ENCODE measurements around the gene ANXA6.
"Not testable (repeated sequence)": the region's sequence is repeated elsewhere in the genome, so short reads cannot be mapped to it uniquely, and the experiment has no call there.

Gene ANXA6

DNA sequence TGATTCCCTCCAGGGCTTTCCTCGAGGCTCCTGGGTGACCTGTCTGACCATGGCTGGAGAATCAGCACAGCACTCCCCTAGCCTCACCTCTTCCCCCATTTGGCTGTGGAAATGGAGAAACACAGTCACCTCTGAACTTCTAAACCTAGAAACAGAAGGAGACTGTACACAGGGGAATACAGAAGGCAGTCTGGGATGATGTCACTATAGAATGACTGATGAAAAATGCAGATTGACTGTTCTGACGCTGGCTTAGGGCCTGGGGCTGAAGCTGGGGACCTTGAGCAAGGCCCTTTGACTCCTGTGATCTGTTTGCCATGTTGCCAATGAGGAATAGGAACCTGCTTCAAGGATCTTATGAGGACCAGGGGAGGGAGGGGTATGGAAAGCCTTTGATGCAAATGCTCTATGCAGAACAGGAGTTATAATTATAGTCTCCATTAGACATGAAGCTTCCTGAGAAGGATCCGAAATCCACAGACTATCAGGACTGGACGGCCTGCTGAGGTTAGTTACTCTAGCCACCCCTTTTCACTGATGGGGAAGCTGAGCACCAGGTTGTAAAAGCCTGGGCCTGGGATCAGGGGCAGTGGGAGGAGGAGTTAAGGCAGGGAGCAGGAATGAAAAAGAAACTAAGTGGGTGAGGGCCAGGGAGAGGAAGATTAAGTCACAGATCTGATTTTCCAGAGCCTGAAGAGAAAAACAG lies 24.4 kb upstream of the ANXA6 start:
- H3K9me3 ChIP-seq (ENCODE audit: control insufficient read depth, insufficient read depth, low read length): no peaks in the 10 kb centered on the region
- H3K4me3 ChIP-seq (ENCODE audit: low read length): no peak overlapping the region
- H3K27ac ChIP-seq (ENCODE audit: low read length): no peak overlapping the region
- no peak for DNase-seq (ENCODE audit: low read depth, low spot score)
- WGBS (ENCODE audit: insufficient coverage, insufficient read length): no CpG with 5 or more reads among the region's 4 CpGs
- H3K36me3 ChIP-seq (ENCODE audit: control insufficient read depth, insufficient read depth, low read length): no peaks in the 10 kb centered on the region
- H3K27me3 ChIP-seq (ENCODE audit: control insufficient read depth, insufficient read depth, low read length): no peaks in the 10 kb centered on the region
- no peaks in the 10 kb centered on the region for H3K4me1 ChIP-seq (ENCODE audit: control insufficient read depth, insufficient read depth, low read length)

DNA sequence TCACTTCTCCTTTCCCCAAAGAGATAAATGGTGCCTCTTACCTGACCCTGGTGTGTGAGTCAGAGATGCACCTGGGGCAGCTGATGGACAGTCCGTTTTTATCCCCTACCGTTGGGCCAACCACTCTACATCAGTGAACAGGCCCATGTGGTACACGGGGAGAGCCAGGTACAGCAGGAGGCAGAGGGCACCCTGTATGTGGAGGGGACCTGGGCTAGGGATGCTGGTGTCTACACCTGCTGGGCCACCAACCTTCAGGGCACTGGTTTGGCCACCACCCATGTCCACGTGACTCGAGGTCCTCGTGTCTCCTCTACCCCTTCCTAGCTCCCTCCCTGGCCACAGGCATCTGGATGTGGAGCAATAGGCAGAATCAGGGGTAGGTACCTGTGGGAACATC lies 22.7 kb upstream of the ANXA6 start:
- WGBS (ENCODE audit: insufficient coverage, insufficient read length): no CpG with 5 or more reads among the region's 6 CpGs
- H3K4me1 ChIP-seq (ENCODE audit: control insufficient read depth, insufficient read depth, low read length): no peaks in the 10 kb centered on the region
- H3K27me3 ChIP-seq (ENCODE audit: control insufficient read depth, insufficient read depth, low read length): no peaks in the 10 kb centered on the region
- DNase-seq (ENCODE audit: low read depth, low spot score): no peak
- H3K27ac ChIP-seq (ENCODE audit: low read length): no peak overlapping the region
- no peak overlapping the region for H3K4me3 ChIP-seq (ENCODE audit: low read length)
- H3K36me3 ChIP-seq (ENCODE audit: control insufficient read depth, insufficient read depth, low read length): no peaks in the 10 kb centered on the region
- H3K9me3 ChIP-seq (ENCODE audit: control insufficient read depth, insufficient read depth, low read length): no peaks in the 10 kb centered on the region

DNA sequence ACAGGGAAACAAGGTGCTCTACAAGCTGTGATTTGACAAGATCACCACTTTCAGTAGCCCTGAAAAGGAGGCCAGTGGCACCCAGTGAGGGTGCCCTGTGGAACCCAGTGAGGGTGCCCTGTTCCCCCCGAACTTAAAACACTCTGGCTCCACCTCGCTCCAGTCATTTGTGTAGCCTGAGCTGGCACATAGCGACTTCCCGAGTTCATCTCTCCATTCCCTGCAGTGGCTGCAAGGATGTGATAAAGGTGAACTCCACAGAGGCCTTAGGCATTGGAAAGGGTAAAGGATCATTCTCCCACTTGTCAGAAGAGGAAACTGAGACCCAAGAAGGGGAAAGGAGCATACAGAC lies 21.9 kb upstream of the ANXA6 start:
- no peaks in the 10 kb centered on the region for H3K36me3 ChIP-seq (ENCODE audit: control insufficient read depth, insufficient read depth, low read length)
- no peaks in the 10 kb centered on the region for H3K27me3 ChIP-seq (ENCODE audit: control insufficient read depth, insufficient read depth, low read length)
- WGBS (ENCODE audit: insufficient coverage, insufficient read length): no CpG with 5 or more reads among the region's 4 CpGs
- no peak for DNase-seq (ENCODE audit: low read depth, low spot score)
- H3K27ac ChIP-seq (ENCODE audit: low read length): no peak overlapping the region
- H3K9me3 ChIP-seq (ENCODE audit: control insufficient read depth, insufficient read depth, low read length): no peaks in the 10 kb centered on the region
- no peak overlapping the region for H3K4me3 ChIP-seq (ENCODE audit: low read length)
- no peaks in the 10 kb centered on the region for H3K4me1 ChIP-seq (ENCODE audit: control insufficient read depth, insufficient read depth, low read length)

- Histone ChIP-seq H3K27me3 (ENCODE audit: control insufficient read depth, insufficient read depth, low read length) (no peaks in the 10 kb centered on the region), H3K36me3 (ENCODE audit: control insufficient read depth, insufficient read depth, low read length) (no peaks in the 10 kb centered on the region), H3K4me3 (ENCODE audit: low read length) (no peak overlapping the region), H3K9me3 (ENCODE audit: control insufficient read depth, insufficient read depth, low read length) (no peaks in the 10 kb centered on the region), H3K4me1 (ENCODE audit: control insufficient read depth, insufficient read depth, low read length) (peaks cover 2% of the 10 kb centered on the region; the same call in 1 of the 2 replicates), H3K27ac (ENCODE audit: low read length) (no peak overlapping the region)
- DNase-seq (ENCODE audit: low read depth, low spot score): no peak
- WGBS (ENCODE audit: insufficient coverage, insufficient read length): no CpG with 5 or more reads among the region's 5 CpGs
Measured at GRCh38 chr5:151178777-151179488, 21.4 kb upstream of the ANXA6 start.

DNA sequence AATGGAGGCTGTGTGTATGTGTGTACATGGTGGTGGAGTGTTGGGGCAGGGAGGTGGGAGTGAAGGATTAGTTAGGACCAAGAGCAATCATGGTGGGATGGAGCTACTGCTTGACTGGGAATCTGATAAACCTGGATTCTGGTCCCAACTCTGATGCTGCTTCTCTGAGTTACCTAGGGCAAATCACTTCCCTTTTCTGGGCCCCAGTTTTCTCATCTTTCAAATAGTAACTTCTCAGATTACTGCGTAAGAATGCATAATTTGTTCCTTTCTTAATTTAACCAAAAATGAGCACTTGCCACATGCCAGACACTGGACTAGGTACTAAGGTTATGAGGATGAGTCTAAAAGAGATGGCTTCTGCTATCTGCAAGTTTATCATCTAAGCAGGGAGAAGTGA lies 20.8 kb upstream of the ANXA6 start:
- Histone ChIP-seq H3K27ac (ENCODE audit: low read length) (no peak overlapping the region), H3K4me1 (ENCODE audit: control insufficient read depth, insufficient read depth, low read length) (peaks cover 2% of the 10 kb centered on the region; the same call in 1 of the 2 replicates), H3K36me3 (ENCODE audit: control insufficient read depth, insufficient read depth, low read length) (no peaks in the 10 kb centered on the region), H3K4me3 (ENCODE audit: low read length) (no peak overlapping the region), H3K27me3 (ENCODE audit: control insufficient read depth, insufficient read depth, low read length) (no peaks in the 10 kb centered on the region), H3K9me3 (ENCODE audit: control insufficient read depth, insufficient read depth, low read length) (no peaks in the 10 kb centered on the region)
- no CpG with 5 or more reads among the region's 1 CpG for WGBS (ENCODE audit: insufficient coverage, insufficient read length)
- DNase-seq (ENCODE audit: low read depth, low spot score): no peak

GRCh38 chr5:151176268-151176667 lies 18.7 kb upstream of the ANXA6 start:
- not testable (repeated sequence) for H3K36me3 ChIP-seq (ENCODE audit: control insufficient read depth, insufficient read depth, low read length); H3K27ac ChIP-seq (ENCODE audit: low read length); H3K4me1 ChIP-seq (ENCODE audit: control insufficient read depth, insufficient read depth, low read length); H3K4me3 ChIP-seq (ENCODE audit: low read length); H3K27me3 ChIP-seq (ENCODE audit: control insufficient read depth, insufficient read depth, low read length); H3K9me3 ChIP-seq (ENCODE audit: control insufficient read depth, insufficient read depth, low read length); DNase-seq (ENCODE audit: low read depth, low spot score)
- WGBS (ENCODE audit: insufficient coverage, insufficient read length): no CpG with 5 or more reads among the region's 5 CpGs

GRCh38 chr5:151174612-151175101 lies 17.1 kb upstream of the ANXA6 start:
- Histone ChIP-seq H3K27me3 (ENCODE audit: control insufficient read depth, insufficient read depth, low read length) (no peaks in the 10 kb centered on the region), H3K4me1 (ENCODE audit: control insufficient read depth, insufficient read depth, low read length) (peaks cover 2% of the 10 kb centered on the region; the same call in 1 of the 2 replicates), H3K9me3 (ENCODE audit: control insufficient read depth, insufficient read depth, low read length) (no peaks in the 10 kb centered on the region), H3K27ac (ENCODE audit: low read length) (no peak overlapping the region), H3K4me3 (ENCODE audit: low read length) (no peak overlapping the region), H3K36me3 (ENCODE audit: control insufficient read depth, insufficient read depth, low read length) (no peaks in the 10 kb centered on the region)
- DNase-seq (ENCODE audit: low read depth, low spot score): no peak
- no CpG with 5 or more reads among the region's 15 CpGs for WGBS (ENCODE audit: insufficient coverage, insufficient read length)

GRCh38 chr5:151173711-151174611 lies 16.4 kb upstream of the ANXA6 start:
- no CpG with 5 or more reads among the region's 11 CpGs for WGBS (ENCODE audit: insufficient coverage, insufficient read length)
- Histone ChIP-seq H3K27me3 (ENCODE audit: control insufficient read depth, insufficient read depth, low read length) (no peaks in the 10 kb centered on the region), H3K4me1 (ENCODE audit: control insufficient read depth, insufficient read depth, low read length) (peaks cover 2% of the 10 kb centered on the region; the same call in 1 of the 2 replicates), H3K4me3 (ENCODE audit: low read length) (no peak overlapping the region), H3K27ac (ENCODE audit: low read length) (no peak overlapping the region), H3K9me3 (ENCODE audit: control insufficient read depth, insufficient read depth, low read length) (no peaks in the 10 kb centered on the region), H3K36me3 (ENCODE audit: control insufficient read depth, insufficient read depth, low read length) (no peaks in the 10 kb centered on the region)
- DNase-seq (ENCODE audit: low read depth, low spot score): no peak

GRCh38 chr5:151171529-151171928 lies 13.9 kb upstream of the ANXA6 start:
- DNase-seq (ENCODE audit: low read depth, low spot score): no peak

GRCh38 chr5:151168602-151169344 lies 11.2 kb upstream of the ANXA6 start:
- 100% methylated on average over 1 of the region's 10 CpGs for WGBS (ENCODE audit: insufficient coverage, insufficient read length)
- Histone ChIP-seq H3K9me3 (ENCODE audit: control insufficient read depth, insufficient read depth, low read length) (no peaks in the 10 kb centered on the region), H3K4me3 (ENCODE audit: low read length) (no peak overlapping the region), H3K36me3 (ENCODE audit: control insufficient read depth, insufficient read depth, low read length) (no peaks in the 10 kb centered on the region), H3K4me1 (ENCODE audit: control insufficient read depth, insufficient read depth, low read length) (no peaks in the 10 kb centered on the region), H3K27me3 (ENCODE audit: control insufficient read depth, insufficient read depth, low read length) (no peaks in the 10 kb centered on the region), H3K27ac (ENCODE audit: low read length) (no peak overlapping the region)
- no peak for DNase-seq (ENCODE audit: low read depth, low spot score)

More at GRCh38 chr5:151171529-151171928, 13.9 kb upstream of the ANXA6 start:
- no peak overlapping the region for H3K27ac ChIP-seq (ENCODE audit: low read length)
- peaks cover 2% of the 10 kb centered on the region; the same call in 1 of the 2 replicates for H3K4me1 ChIP-seq (ENCODE audit: control insufficient read depth, insufficient read depth, low read length)
- H3K27me3 ChIP-seq (ENCODE audit: control insufficient read depth, insufficient read depth, low read length): no peaks in the 10 kb centered on the region
- WGBS (ENCODE audit: insufficient coverage, insufficient read length): no CpG with 5 or more reads among the region's 1 CpG
- no peaks in the 10 kb centered on the region for H3K36me3 ChIP-seq (ENCODE audit: control insufficient read depth, insufficient read depth, low read length)
- H3K9me3 ChIP-seq (ENCODE audit: control insufficient read depth, insufficient read depth, low read length): no peaks in the 10 kb centered on the region
- H3K4me3 ChIP-seq (ENCODE audit: low read length): no peak overlapping the region
